PC-3 (cell line): ENCODE data around the gene GBP5.

Experiments
- EZH2phosphoT487 ChIP-seq: fragments of 300-600 bp; sonication (generic); IDR thresholded peaks from 2 replicates; pipeline ENCODE4 v1.6.1; 2018; ENCODE audit warnings: mild to moderate bottlenecking, antibody characterized with exemption, low read length, borderline replicate concordance
- TF ChIP-seq, protein P1 (sequence below): fragments of 300-600 bp; sonication (generic); conservative IDR thresholded peaks from 2 replicates; pipeline ENCODE4 v1.5.1; 2017; ENCODE audit warnings: antibody characterized with exemption, low read depth, mild to moderate bottlenecking, low read length

DNA sequence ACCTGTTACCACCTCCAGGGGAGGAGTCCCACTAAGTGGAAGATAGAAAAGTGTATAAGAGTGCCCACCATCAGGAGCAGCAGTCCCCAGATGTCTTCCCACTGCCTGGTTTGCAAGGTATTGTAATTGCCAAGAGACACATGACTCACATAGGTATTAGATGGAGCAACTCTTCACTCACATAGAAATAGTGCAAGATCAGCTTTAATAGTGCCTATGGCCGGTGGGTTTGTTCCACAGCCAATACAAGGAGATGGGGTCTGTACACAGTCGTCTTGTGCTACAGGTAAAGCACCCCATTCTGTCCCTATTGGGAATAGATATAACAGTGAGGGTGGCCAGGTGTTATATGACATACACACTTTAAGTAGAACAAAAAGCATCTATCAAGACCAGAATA, 18.6 kb upstream of the GBP5 start:
- TF ChIP-seq, protein P1, sequence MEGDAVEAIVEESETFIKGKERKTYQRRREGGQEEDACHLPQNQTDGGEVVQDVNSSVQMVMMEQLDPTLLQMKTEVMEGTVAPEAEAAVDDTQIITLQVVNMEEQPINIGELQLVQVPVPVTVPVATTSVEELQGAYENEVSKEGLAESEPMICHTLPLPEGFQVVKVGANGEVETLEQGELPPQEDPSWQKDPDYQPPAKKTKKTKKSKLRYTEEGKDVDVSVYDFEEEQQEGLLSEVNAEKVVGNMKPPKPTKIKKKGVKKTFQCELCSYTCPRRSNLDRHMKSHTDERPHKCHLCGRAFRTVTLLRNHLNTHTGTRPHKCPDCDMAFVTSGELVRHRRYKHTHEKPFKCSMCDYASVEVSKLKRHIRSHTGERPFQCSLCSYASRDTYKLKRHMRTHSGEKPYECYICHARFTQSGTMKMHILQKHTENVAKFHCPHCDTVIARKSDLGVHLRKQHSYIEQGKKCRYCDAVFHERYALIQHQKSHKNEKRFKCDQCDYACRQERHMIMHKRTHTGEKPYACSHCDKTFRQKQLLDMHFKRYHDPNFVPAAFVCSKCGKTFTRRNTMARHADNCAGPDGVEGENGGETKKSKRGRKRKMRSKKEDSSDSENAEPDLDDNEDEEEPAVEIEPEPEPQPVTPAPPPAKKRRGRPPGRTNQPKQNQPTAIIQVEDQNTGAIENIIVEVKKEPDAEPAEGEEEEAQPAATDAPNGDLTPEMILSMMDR = no peak
- TF ChIP-seq EZH2phosphoT487 = no peak
